Skeletal muscle satellite cell (primary cell): ENCODE data around the gene IL37. TPM values are rescaled to one million over a fixed set of nuclear protein-coding genes. Genes with fewer than 3 reads are reported as not detected.
A peak's percentile ranks its signal among the peaks of the same experiment; 100 is the strongest.

ENCODE experiments used
- H3K27me3 ChIP-seq: 2 replicates; pipeline ENCODE4 v1.7.0; 2013; ENCODE audit warnings: low read length; ENCODE audit not compliant: control insufficient read depth, insufficient read depth
- H3K36me3 ChIP-seq: 2 replicates; pipeline ENCODE4 v1.7.0; 2013; ENCODE audit warnings: mild to moderate bottlenecking, control low read depth, low read length; ENCODE audit not compliant: insufficient read depth
- H3K4me1 ChIP-seq: 2 replicates; pipeline ENCODE4 v1.7.0; 2013; ENCODE audit warnings: low read length; ENCODE audit not compliant: control insufficient read depth, insufficient read depth
- H3K4me2 ChIP-seq: 2 replicates; pipeline ENCODE4 v1.7.0; 2013; ENCODE audit warnings: mild to moderate bottlenecking, low read length
- H3K4me3 ChIP-seq: 2 replicates; pipeline ENCODE4 v1.7.0; 2013; ENCODE audit warnings: low read length
- H3K9ac ChIP-seq: 2 replicates; pipeline ENCODE4 v1.7.0; 2013; ENCODE audit warnings: mild to moderate bottlenecking, low read depth, low read length, moderate library complexity
- H3K9me3 ChIP-seq: replicated peaks from 2 replicates; pipeline ENCODE4 v1.7.0; 2013; ENCODE audit warnings: mild to moderate bottlenecking, control low read depth, low read length
- total RNA-seq: library from RNA; depleted of rRNA; stranded (reverse); fragments of >200 nt; gene quantifications from 2 replicates; pipeline ENCODE4 v1.2.3, GENCODE V29; 2012; rRNA removed

The IL37 gene
- total RNA-seq, result not detected in 2 replicates

- H3K27me3 ChIP-seq, result peaks cover 27% of the 10 kb centered on the region
Observed at GRCh38 chr2:112910865-112911264, at the start of gene IL37. TSS of gene IL37 (plus strand) at chr2:112911165. CDS start at chr2:112913013, 1,848 bp downstream.

GRCh38 chr2:112864072-112864471 is 46.9 kb upstream of the IL37 start:
- Histone ChIP-seq H3K27me3 (peaks cover 6% of the 10 kb centered on the region), H3K9me3 (peaks cover 4% of the 10 kb centered on the region), H3K4me2 (no peak overlapping the region), H3K36me3 (no peaks in the 10 kb centered on the region), H3K9ac (no peak overlapping the region), H3K4me1 (peaks cover 3% of the 10 kb centered on the region), H3K4me3 (no peak overlapping the region)

More at GRCh38 chr2:112910865-112911264, at the start of gene IL37:
- H3K9me3 ChIP-seq, result no peaks in the 10 kb centered on the region
- no peaks in the 10 kb centered on the region for H3K4me1 ChIP-seq
- H3K4me2 ChIP-seq, result no peak within 1 kb of the TSS
- H3K9ac ChIP-seq, result no peak within 1 kb of the TSS
- no peak within 1 kb of the TSS for H3K4me3 ChIP-seq
- no peaks in the 10 kb centered on the region for H3K36me3 ChIP-seq

GRCh38 chr2:112866128-112866835 is 44.7 kb upstream of the IL37 start:
- Histone ChIP-seq H3K27me3 (peaks cover 6% of the 10 kb centered on the region), H3K9me3 (no peaks in the 10 kb centered on the region), H3K4me2 (no peak overlapping the region), H3K9ac (no peak overlapping the region), H3K4me1 (peaks cover 14% of the 10 kb centered on the region), H3K36me3 (no peaks in the 10 kb centered on the region), H3K4me3 (no peak overlapping the region)

GRCh38 chr2:112867701-112868631 is 43.0 kb upstream of the IL37 start:
- H3K4me1 ChIP-seq, result peaks cover 14% of the 10 kb centered on the region
- no peak overlapping the region for H3K9ac ChIP-seq
- peaks cover 6% of the 10 kb centered on the region for H3K27me3 ChIP-seq
- H3K4me3 ChIP-seq, result no peak overlapping the region
- H3K9me3 ChIP-seq, result no peaks in the 10 kb centered on the region
- no peak overlapping the region for H3K4me2 ChIP-seq
- H3K36me3 ChIP-seq, result no peaks in the 10 kb centered on the region

GRCh38 chr2:112869258-112869842 is 41.6 kb upstream of the IL37 start:
- H3K9me3 ChIP-seq, result no peaks in the 10 kb centered on the region
- peak overlapping the region; percentile 33 for H3K4me2 ChIP-seq
- peaks cover 14% of the 10 kb centered on the region for H3K4me1 ChIP-seq
- no peak overlapping the region for H3K9ac ChIP-seq
- H3K4me3 ChIP-seq, result no peak overlapping the region
- H3K36me3 ChIP-seq, result no peaks in the 10 kb centered on the region
- H3K27me3 ChIP-seq, result peaks cover 6% of the 10 kb centered on the region

GRCh38 chr2:112870841-112871835 is 39.8 kb upstream of the IL37 start:
- H3K9ac ChIP-seq, result no peak overlapping the region
- H3K4me1 ChIP-seq, result peaks cover 14% of the 10 kb centered on the region
- H3K9me3 ChIP-seq, result no peaks in the 10 kb centered on the region
- no peaks in the 10 kb centered on the region for H3K36me3 ChIP-seq
- H3K4me3 ChIP-seq, result no peak overlapping the region
- H3K27me3 ChIP-seq, result no peaks in the 10 kb centered on the region
- H3K4me2 ChIP-seq, result no peak overlapping the region

- H3K9ac ChIP-seq, result no peak overlapping the region
- H3K36me3 ChIP-seq, result no peaks in the 10 kb centered on the region
- peaks cover 33% of the 10 kb centered on the region for H3K4me1 ChIP-seq
Observed at GRCh38 chr2:112876257-112876970, 34.6 kb upstream of the IL37 start.

GRCh38 chr2:112876971-112877361 is 34.0 kb upstream of the IL37 start:
- Histone ChIP-seq H3K36me3 (no peaks in the 10 kb centered on the region), H3K4me2 (no peak overlapping the region), H3K4me3 (no peak overlapping the region), H3K9ac (no peak overlapping the region), H3K27me3 (no peaks in the 10 kb centered on the region), H3K9me3 (no peaks in the 10 kb centered on the region), H3K4me1 (peaks cover 38% of the 10 kb centered on the region)

More at GRCh38 chr2:112876257-112876970, 34.6 kb upstream of the IL37 start:
- H3K4me3 ChIP-seq, result no peak overlapping the region
- H3K9me3 ChIP-seq, result no peaks in the 10 kb centered on the region
- no peak overlapping the region for H3K4me2 ChIP-seq
- no peaks in the 10 kb centered on the region for H3K27me3 ChIP-seq

GRCh38 chr2:112877423-112877822 is 33.5 kb upstream of the IL37 start:
- Histone ChIP-seq H3K4me1 (peaks cover 38% of the 10 kb centered on the region), H3K9ac (no peak overlapping the region), H3K27me3 (no peaks in the 10 kb centered on the region), H3K9me3 (no peaks in the 10 kb centered on the region), H3K36me3 (no peaks in the 10 kb centered on the region), H3K4me2 (peak overlapping the region; percentile 0), H3K4me3 (no peak overlapping the region)

- Histone ChIP-seq H3K9ac (no peak overlapping the region), H3K4me1 (peaks cover 38% of the 10 kb centered on the region), H3K36me3 (no peaks in the 10 kb centered on the region), H3K9me3 (no peaks in the 10 kb centered on the region), H3K4me3 (no peak overlapping the region), H3K4me2 (no peak overlapping the region), H3K27me3 (no peaks in the 10 kb centered on the region)
Observed at GRCh38 chr2:112879491-112880041, 31.4 kb upstream of the IL37 start.
